Measurements from ENCODE around the gene ELF1. TPM values are rescaled to one million over a fixed set of nuclear protein-coding genes. Genes with fewer than 3 reads are reported as not detected.

Gene ELF1
- total RNA-seq, 2 donors from 2014 or later = 36.0 to 44.1 TPM

Other genes starting within 250 kb of the ELF1 start
- 10 to 100 TPM; 32.0 to 38.7 TPM for gene MRPS31, start 248.1 kb downstream of the ELF1 start, total RNA-seq
- gene SLC25A15, start 229.7 kb downstream of the ELF1 start, total RNA-seq = 10 to 100 TPM; 23.2 to 36.9 TPM
- gene WBP4, start 42.2 kb upstream of the ELF1 start, total RNA-seq = 10 to 100 TPM in 1 of 2 donors, 1 to 10 TPM in 1; 8.9 to 15.2 TPM
- gene KBTBD6, start 113.5 kb upstream of the ELF1 start, total RNA-seq = 10 to 100 TPM in 1 of 2 donors, 1 to 10 TPM in 1; 8.5 to 10.2 TPM
- 10 to 100 TPM; 11.7 to 15.9 TPM for gene KBTBD7, start 175.3 kb upstream of the ELF1 start, total RNA-seq
- 10 to 100 TPM; 15.0 to 15.4 TPM for gene MTRF1, start 244.3 kb upstream of the ELF1 start, total RNA-seq